Endothelial cell of umbilical vein (primary cell): Measurements from ENCODE around the gene BEST2. TPM values are rescaled to one million over a fixed set of nuclear protein-coding genes. Genes with fewer than 3 reads are reported as not detected.

Source experiments
- BruUV-seq: library from RNA; stranded (reverse); fragments of 400-500 nt; replicated peaks from 2 replicates; lab custom pipeline; 2021; lab: Mats Ljungman, UMichigan
- CTCF ChIA-PET: fragments of 300-600, 350-600 bp; sonication (Branson Sonifier 250); formaldehyde crosslinking; loops from one replicate; lab custom pipeline; 2021; ENCODE audit warnings: antibody characterized with exemption, inconsistent platforms; lab: Charles Lee
- POLR2A ChIA-PET: fragments of 300-600, 350-600 bp; sonication (Branson Sonifier 250); formaldehyde crosslinking; loops from one replicate; lab custom pipeline; 2021; ENCODE audit warnings: antibody characterized with exemption, inconsistent platforms; lab: Charles Lee
- DNase-seq: peaks from one replicate; pipeline ENCODE4 v3.0.0-alpha.2; 2011; ENCODE audit warnings: low read depth, low spot score
- FAIRE-seq: peaks from 2 replicates; lab custom pipeline; 2011; peaks lifted over from hg19 to GRCh38; lab: Jason Lieb, UNC
- H2AFZ ChIP-seq: 2 replicates; pipeline ENCODE4 v1.6.0; 2012; ENCODE audit warnings: low read depth, low read length, control low read depth, inconsistent platforms
- H3K27ac ChIP-seq: 2 replicates; pipeline ENCODE4 v1.5.1; 2011; ENCODE audit warnings: low read depth, mild to moderate bottlenecking, control low read depth, low read length, moderate library complexity; ENCODE audit not compliant: insufficient read depth
- H3K27me3 ChIP-seq, 2 experiments: 2 replicates each; pipeline versions ENCODE4 v1.6.0 to v1.6.1; 2011; ENCODE audit warnings: low read length in 2 of 2, mixed read lengths in 1 of 2; ENCODE audit not compliant: control insufficient read depth in 2 of 2, insufficient read depth in 2 of 2
- H3K36me3 ChIP-seq, 2 experiments: 2 replicates in 1 of 2; 3 replicates in 1 of 2; pipeline ENCODE4 v1.5.1; 2011; ENCODE audit warnings: low read length in 2 of 2, mild to moderate bottlenecking in 1 of 2, moderate library complexity in 1 of 2; ENCODE audit not compliant: control insufficient read depth in 2 of 2, insufficient read depth in 2 of 2; ENCODE audit errors: extremely low read depth in 1 of 2
- H3K4me1 ChIP-seq: 3 replicates; pipeline ENCODE4 v1.5.1; 2011; ENCODE audit warnings: mild to moderate bottlenecking, low read length; ENCODE audit not compliant: control insufficient read depth, insufficient read depth; ENCODE audit errors: extremely low read depth
- H3K4me2 ChIP-seq: 2 replicates; pipeline ENCODE4 v1.6.1; 2011; ENCODE audit warnings: low read length, control low read depth, mixed read lengths; ENCODE audit not compliant: insufficient read depth
- H3K4me3 ChIP-seq, 3 experiments: fragments of 200-600 bp in 1 of 3; sonication (generic), shearing (Covaris generic) in 1 of 3; replicated peaks in 1 of 3; 2 replicates each; pipeline ENCODE4 v1.5.1; 2011 to 2016; ENCODE audit warnings: control low read depth in 3 of 3, low read length in 3 of 3, mild to moderate bottlenecking in 2 of 3, inconsistent platforms in 1 of 3, low read depth in 1 of 3, moderate library complexity in 1 of 3; ENCODE audit not compliant: insufficient read depth in 1 of 3
- H3K79me2 ChIP-seq: 2 replicates; pipeline ENCODE4 v1.6.0; 2012; ENCODE audit warnings: low read length, inconsistent platforms; ENCODE audit not compliant: control insufficient read depth, insufficient read depth
- H3K9ac ChIP-seq: replicated peaks from 2 replicates; pipeline ENCODE3; 2011; ENCODE audit warnings: low read length, control low read depth; ENCODE audit not compliant: insufficient read depth; ENCODE audit errors: extremely low read depth
- H3K9me1 ChIP-seq: replicated peaks from 3 replicates; pipeline ENCODE4 v1.6.0; 2011; ENCODE audit warnings: mild to moderate bottlenecking, low read length; ENCODE audit not compliant: control insufficient read depth, insufficient read depth; ENCODE audit errors: extremely low read depth
- H3K9me3 ChIP-seq: replicated peaks from 2 replicates; pipeline ENCODE4 v1.5.1; 2012; ENCODE audit warnings: low read length, inconsistent platforms; ENCODE audit not compliant: control insufficient read depth, insufficient read depth
- H4K20me1 ChIP-seq: replicated peaks from 2 replicates; pipeline ENCODE3; 2011; ENCODE audit warnings: mild to moderate bottlenecking, low read length; ENCODE audit not compliant: control insufficient read depth, insufficient read depth; ENCODE audit errors: extremely low read depth
- EZH2 ChIP-seq: IDR thresholded peaks from 2 replicates; pipeline ENCODE4 v1.6.1; 2012; ENCODE audit warnings: borderline replicate concordance, low read depth, mild to moderate bottlenecking, moderate library complexity, low read length, inconsistent platforms; ENCODE audit not compliant: severe bottlenecking
- FOS ChIP-seq: IDR thresholded peaks from 2 replicates; pipeline ENCODE4 v1.6.1; 2011; ENCODE audit warnings: mild to moderate bottlenecking, low read length, moderate library complexity, borderline replicate concordance; ENCODE audit not compliant: insufficient read depth
- GATA2 ChIP-seq: IDR thresholded peaks from 2 replicates; pipeline ENCODE4 v1.7.0; 2011; ENCODE audit warnings: low read depth, mild to moderate bottlenecking, moderate library complexity, mixed read lengths, low read length; ENCODE audit not compliant: insufficient read length, insufficient read depth
- JUN ChIP-seq: IDR thresholded peaks from 2 replicates; pipeline ENCODE4 v1.6.1; 2011; ENCODE audit warnings: borderline replicate concordance, low read depth; ENCODE audit not compliant: insufficient read length, insufficient read depth
- MAX ChIP-seq: IDR thresholded peaks from 2 replicates; pipeline ENCODE4 v1.6.1; 2011; ENCODE audit not compliant: insufficient read depth, insufficient read length
- MYC ChIP-seq: IDR thresholded peaks from one replicate; pipeline ENCODE4 v1.6.1; 2011; ENCODE audit warnings: mild to moderate bottlenecking, low read depth, low read length
- POLR2AphosphoS5 ChIP-seq: IDR thresholded peaks from 2 replicates; pipeline ENCODE4 v1.6.1; 2012; ENCODE audit warnings: low read depth, mild to moderate bottlenecking, control low read depth, low read length, moderate library complexity; ENCODE audit not compliant: insufficient read depth
- dilution Hi-C: fragments of 300-500 bp; cut with MboI; formaldehyde crosslinking; loops from one replicate; pipeline ENCODE4 v1.15.0; 2019; ENCODE audit warnings: low sequenced_read_pairs; ENCODE audit not compliant: extremely low pct_ligation_motif_present
- intact Hi-C: fragments of 100-400 bp; cut with micrococcal nuclease; formaldehyde crosslinking; loops from one replicate; pipeline ENCODE4 v1.10.0; 2022
- polyA plus RNA-seq, 4 experiments: library from polyadenylated mRNA; depleted of rRNA in 3 of 4; stranded (reverse) in 3 of 4; unstranded in 1 of 4; fragments of >200 nt; gene quantifications; 2 replicates each; pipeline versions ENCODE4 v1.2.1 to v1.2.3, GENCODE V29; 2011 to 2012; ENCODE audit warnings: missing spikeins in 1 of 4
- total RNA-seq: library from RNA; stranded (reverse); gene quantifications from 2 replicates; pipeline ENCODE4 v1.2.3, GENCODE V29; 2021

The BEST2 gene
- total and polyA plus RNA-seq, 2 donors (not counting 3 experiments of a cell fraction or from before 2014, with no cell fraction given): not detected

DNA sequence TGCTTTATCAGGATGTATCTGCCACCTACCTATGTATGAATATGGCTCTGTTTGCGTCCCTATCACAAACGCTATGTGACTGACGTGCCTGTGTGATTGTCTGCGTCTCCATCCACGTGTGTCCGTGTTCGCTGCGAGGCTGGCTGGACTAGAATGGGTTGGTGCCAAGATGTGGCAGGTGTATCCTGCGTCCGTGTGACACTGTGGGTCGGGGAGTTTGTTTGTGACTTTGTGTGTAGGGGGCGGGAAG lies 30.5 kb downstream of the BEST2 start:
- Histone ChIP-seq H3K4me1 (peaks cover 25% of the 10 kb centered on the region), H3K9me3 (no peaks in the 10 kb centered on the region), H3K9ac (peak overlapping the region; percentile 52), H4K20me1 (no peaks in the 10 kb centered on the region), H3K27me3 (no peaks in the 10 kb centered on the region), H3K27ac (peak overlapping the region; percentile 50), H3K36me3 (no peaks in the 10 kb centered on the region), H2AFZ (peak overlapping the region; percentile 40), H3K79me2 (no peaks in the 10 kb centered on the region), H3K9me1 (no peaks in the 10 kb centered on the region), H3K4me2 (peak overlapping the region; percentile 6), H3K4me3 (peak overlapping the region in 2 of 3 experiments; percentile 2 to 39)
- FAIRE-seq (no peak), DNase-seq (peak; percentile 78)
- CTCF ChIA-PET: interaction anchor here (1.0 to 1.2 kb wide), 5 partner anchors 10 to 24 kb away, joined by 3 to 21 read pairs (median 5); partner anchors contain the start of gene JUNB
- BruUV-seq: no TSS peak
- intact Hi-C loops (loop anchor here (1.0 to 10.0 kb wide), 3 partner anchors 9 to 321 kb away; partner anchors contain the start of genes CALR, FARSA, JUNB and LYL1), dilution Hi-C loops (no loop called here)
- POLR2A ChIA-PET: interaction anchor here (2.8 kb wide), 1 partner anchor 10 kb away, joined by 73 read pairs; the partner anchor contains the start of gene JUNB
- TF ChIP-seq JUN: no peak
- TF ChIP-seq MYC: no peak
- no peak for TF ChIP-seq EZH2
- no peak for TF ChIP-seq FOS
- TF ChIP-seq GATA2: no peak
- TF ChIP-seq MAX: peak; percentile 25
- TF ChIP-seq POLR2AphosphoS5: no peak
